PC-9 (cell line): ENCODE data around the gene RXRB. TPM values are rescaled to one million over a fixed set of nuclear protein-coding genes. Genes with fewer than 3 reads are reported as not detected.

Source experiments
- BruUV-seq: library from RNA; stranded (reverse); fragments of 400-500 nt; replicated peaks from 2 replicates; lab custom pipeline; 2021; lab: Mats Ljungman, UMichigan
- CTCF ChIA-PET: fragments of 300-600 bp; sonication (Branson Sonifier 250); formaldehyde crosslinking; loops from one replicate; lab custom pipeline; 2022; ENCODE audit warnings: antibody characterized with exemption; lab: Charles Lee
- POLR2A ChIA-PET: fragments of 300-600 bp; sonication (Branson Sonifier 250); formaldehyde crosslinking; loops from one replicate; lab custom pipeline; 2022; ENCODE audit warnings: antibody characterized with exemption; ENCODE audit not compliant: unreplicated experiment; lab: Charles Lee
- DNase-seq, 2 experiments: peaks; one replicate each; pipeline versions ENCODE4 v3.0.0 to v3.0.0-alpha.2; 2015 to 2022; ENCODE audit warnings: mixed read lengths in 1 of 2
- H2AFZ ChIP-seq: fragments of 200-600 bp; sonication (generic); 2 replicates; pipeline ENCODE4 v1.8.1; 2017; ENCODE audit warnings: antibody characterized with exemption
- H3F3A ChIP-seq: fragments of 200-600 bp; sonication (generic); 2 replicates; pipeline ENCODE4 v1.8.1; 2017; ENCODE audit warnings: antibody characterized with exemption, mild to moderate bottlenecking, low read depth; ENCODE audit not compliant: insufficient read depth
- H3K27ac ChIP-seq: fragments of 200-600 bp; sonication (generic); 2 replicates; pipeline ENCODE4 v1.6.1; 2016; ENCODE audit warnings: mixed run types
- H3K27me3 ChIP-seq: fragments of 200-600 bp; sonication (generic); 2 replicates; pipeline ENCODE4 v1.6.1; 2016; ENCODE audit warnings: low read depth, mixed run types; ENCODE audit not compliant: insufficient read depth
- H3K36me3 ChIP-seq: fragments of 200-600 bp; sonication (generic); 2 replicates; pipeline ENCODE4 v1.6.1; 2016; ENCODE audit warnings: low read depth, mixed run types
- H3K4me1 ChIP-seq: fragments of 200-600 bp; sonication (generic); replicated peaks from 2 replicates; pipeline ENCODE4 v1.6.1; 2016; ENCODE audit warnings: mixed run types; ENCODE audit not compliant: insufficient read depth
- H3K4me2 ChIP-seq: fragments of 200-600 bp; sonication (generic); 2 replicates; pipeline ENCODE4 v1.6.1; 2017; ENCODE audit warnings: mixed run types
- H3K4me3 ChIP-seq: fragments of 200-600 bp; sonication (generic); 2 replicates; pipeline ENCODE4 v1.6.1; 2016; ENCODE audit warnings: mixed run types
- H3K79me2 ChIP-seq: fragments of 200-600 bp; sonication (generic); 2 replicates; pipeline ENCODE4 v1.6.1; 2017; ENCODE audit warnings: low read depth, mixed run types
- H3K9me2 ChIP-seq: fragments of 200-600 bp; sonication (generic); 2 replicates; pipeline ENCODE4 v1.8.1; 2017; ENCODE audit warnings: mild to moderate bottlenecking; ENCODE audit not compliant: insufficient read depth
- H3K9me3 ChIP-seq: fragments of 200-600 bp; sonication (generic); 2 replicates; pipeline ENCODE4 v1.8.1; 2016; ENCODE audit warnings: low read depth; ENCODE audit not compliant: insufficient read depth
- H4K20me1 ChIP-seq: fragments of 200-600 bp; sonication (generic); 2 replicates; pipeline ENCODE4 v1.8.1; 2017; ENCODE audit not compliant: insufficient read depth
- EZH2 ChIP-seq: fragments of 200-600 bp; sonication (generic); IDR thresholded peaks from 2 replicates; pipeline ENCODE4 v1.8.0; 2017; ENCODE audit warnings: antibody characterized with exemption, low read depth
- intact Hi-C: fragments of 100-400 bp; cut with micrococcal nuclease; formaldehyde crosslinking; loops from one replicate; pipeline ENCODE4 v1.10.0; 2022; ENCODE audit not compliant: unreplicated experiment
- total RNA-seq: library from RNA; stranded (reverse); gene quantifications from 2 replicates; pipeline ENCODE4 v1.2.3, GENCODE V29; 2021
- TF ChIP-seq, protein P1 (sequence below): fragments of 200-600 bp; sonication (generic); conservative IDR thresholded peaks from 2 replicates; pipeline ENCODE4 v1.6.1; 2017; ENCODE audit warnings: mixed run types, antibody characterized with exemption, mild to moderate bottlenecking, moderate library complexity

Gene RXRB
- total RNA-seq, 1 experiment from 2014 or later: 49.8 TPM

GRCh38 chr6:33169291-33170175 lies 30.9 kb downstream of the RXRB start:
- H3K9me2 ChIP-seq: no peaks in the 10 kb centered on the region

DNA sequence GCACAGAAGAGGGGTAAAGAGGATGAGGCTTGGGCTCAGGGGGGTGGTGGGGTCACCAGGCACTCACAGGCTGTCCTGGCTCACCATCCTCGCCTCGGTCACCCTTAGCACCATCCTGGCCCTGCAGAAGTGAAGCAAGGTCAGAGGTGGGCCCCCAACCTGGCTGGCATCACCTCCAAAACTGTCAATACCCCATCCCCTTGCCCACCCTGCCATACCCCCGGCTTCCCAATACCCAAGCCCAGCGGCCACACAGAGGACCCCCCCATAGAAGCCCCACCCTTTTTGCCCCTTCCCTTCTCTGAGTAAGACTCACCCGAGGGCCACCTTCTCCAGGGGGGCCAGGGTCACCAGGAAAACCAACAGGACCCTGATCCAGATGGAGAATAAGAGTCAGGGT lies 31.8 kb downstream of the RXRB start:
- Histone ChIP-seq H2AFZ (no peak overlapping the region), H4K20me1 (no peaks in the 10 kb centered on the region), H3K9me2 (no peaks in the 10 kb centered on the region), H3K4me1 (no peaks in the 10 kb centered on the region), H3K9me3 (no peaks in the 10 kb centered on the region), H3K4me3 (no peak overlapping the region), H3K79me2 (no peaks in the 10 kb centered on the region), H3K27me3 (peaks cover 49% of the 10 kb centered on the region), H3K4me2 (no peak overlapping the region), H3K36me3 (no peaks in the 10 kb centered on the region), H3F3A (no peaks in the 10 kb centered on the region), H3K27ac (no peak overlapping the region)
- ChIA-PET CTCF (no interaction called here), POLR2A (no interaction called here)
- no peak for DNase-seq
- no TSS peak for BruUV-seq
- intact Hi-C loops: no loop called here
- TF ChIP-seq, protein P1, sequence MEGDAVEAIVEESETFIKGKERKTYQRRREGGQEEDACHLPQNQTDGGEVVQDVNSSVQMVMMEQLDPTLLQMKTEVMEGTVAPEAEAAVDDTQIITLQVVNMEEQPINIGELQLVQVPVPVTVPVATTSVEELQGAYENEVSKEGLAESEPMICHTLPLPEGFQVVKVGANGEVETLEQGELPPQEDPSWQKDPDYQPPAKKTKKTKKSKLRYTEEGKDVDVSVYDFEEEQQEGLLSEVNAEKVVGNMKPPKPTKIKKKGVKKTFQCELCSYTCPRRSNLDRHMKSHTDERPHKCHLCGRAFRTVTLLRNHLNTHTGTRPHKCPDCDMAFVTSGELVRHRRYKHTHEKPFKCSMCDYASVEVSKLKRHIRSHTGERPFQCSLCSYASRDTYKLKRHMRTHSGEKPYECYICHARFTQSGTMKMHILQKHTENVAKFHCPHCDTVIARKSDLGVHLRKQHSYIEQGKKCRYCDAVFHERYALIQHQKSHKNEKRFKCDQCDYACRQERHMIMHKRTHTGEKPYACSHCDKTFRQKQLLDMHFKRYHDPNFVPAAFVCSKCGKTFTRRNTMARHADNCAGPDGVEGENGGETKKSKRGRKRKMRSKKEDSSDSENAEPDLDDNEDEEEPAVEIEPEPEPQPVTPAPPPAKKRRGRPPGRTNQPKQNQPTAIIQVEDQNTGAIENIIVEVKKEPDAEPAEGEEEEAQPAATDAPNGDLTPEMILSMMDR: no peak
- TF ChIP-seq EZH2: no peak

More at GRCh38 chr6:33169291-33170175, 30.9 kb downstream of the RXRB start:
- Histone ChIP-seq H3F3A (no peaks in the 10 kb centered on the region), H3K27me3 (peaks cover 50% of the 10 kb centered on the region), H3K9me3 (no peaks in the 10 kb centered on the region), H3K27ac (no peak overlapping the region), H4K20me1 (no peaks in the 10 kb centered on the region), H3K4me3 (no peak overlapping the region), H3K4me2 (no peak overlapping the region), H3K4me1 (no peaks in the 10 kb centered on the region), H3K36me3 (no peaks in the 10 kb centered on the region), H3K79me2 (no peaks in the 10 kb centered on the region), H2AFZ (no peak overlapping the region)
- intact Hi-C loops: no loop called here
- TF ChIP-seq, protein P1: no peak
- TF ChIP-seq EZH2: no peak
- BruUV-seq: no TSS peak
- POLR2A ChIA-PET: no interaction called here
- no peak for DNase-seq
- CTCF ChIA-PET: no interaction called here

- no peak overlapping the region for H3K27ac ChIP-seq
- TF ChIP-seq, protein P1: no peak
- TF ChIP-seq EZH2: no peak
- H3K4me3 ChIP-seq: no peak overlapping the region
- H3K27me3 ChIP-seq: peaks cover 45% of the 10 kb centered on the region
- H3K9me2 ChIP-seq: no peaks in the 10 kb centered on the region
- no peak for DNase-seq
- no peak overlapping the region for H2AFZ ChIP-seq
- no peaks in the 10 kb centered on the region for H3K79me2 ChIP-seq
- H3K9me3 ChIP-seq: no peaks in the 10 kb centered on the region
- intact Hi-C loops: no loop called here
- H3K4me2 ChIP-seq: no peak overlapping the region
- no peaks in the 10 kb centered on the region for H4K20me1 ChIP-seq
- H3F3A ChIP-seq: no peaks in the 10 kb centered on the region
- no peaks in the 10 kb centered on the region for H3K4me1 ChIP-seq
- CTCF ChIA-PET: no interaction called here
- POLR2A ChIA-PET: no interaction called here
- H3K36me3 ChIP-seq: no peaks in the 10 kb centered on the region
- BruUV-seq: no TSS peak
These were observed 32.2 kb downstream of the RXRB start for GRCh38 chr6:33168284-33168601.
